MM.1S (cell line): ENCODE measurements around the gene F10.

Source experiments
- DNase-seq: peaks from one replicate; pipeline ENCODE4 v3.0.0-alpha.2; 2015
- H2AFZ ChIP-seq: fragments of 300-600 bp; sonication (generic); 2 replicates; pipeline ENCODE4 v1.6.0; 2016; ENCODE audit warnings: antibody characterized with exemption, low read length
- H3F3A ChIP-seq: fragments of 300-600 bp; sonication (generic); 2 replicates; pipeline ENCODE4 v1.6.1; 2016; ENCODE audit warnings: mild to moderate bottlenecking, antibody characterized with exemption, low read length, moderate library complexity, mixed read lengths; ENCODE audit not compliant: insufficient read depth
- H3K27ac ChIP-seq: fragments of 300-600 bp; sonication (generic); 2 replicates; pipeline ENCODE4 v1.5.1; 2016; ENCODE audit warnings: mild to moderate bottlenecking, low read length
- H3K27me3 ChIP-seq: fragments of 300-600 bp; sonication (generic); replicated peaks from 2 replicates; pipeline ENCODE4 v1.6.0; 2016; ENCODE audit warnings: low read length; ENCODE audit not compliant: insufficient read depth
- H3K36me3 ChIP-seq: fragments of 300-600 bp; sonication (generic); replicated peaks from 2 replicates; pipeline ENCODE4 v1.6.1; 2016; ENCODE audit warnings: mild to moderate bottlenecking, low read length, mixed read lengths; ENCODE audit not compliant: insufficient read depth
- H3K4me1 ChIP-seq: fragments of 300-600 bp; sonication (generic); 2 replicates; pipeline ENCODE4 v1.6.1; 2016; ENCODE audit warnings: low read length, mixed read lengths
- H3K4me2 ChIP-seq: fragments of 300-600 bp; sonication (generic); 2 replicates; pipeline ENCODE4 v1.6.0; 2016; ENCODE audit warnings: low read depth, low read length
- H3K4me3 ChIP-seq: fragments of 300-600 bp; sonication (generic); 2 replicates; pipeline ENCODE4 v1.5.1; 2016; ENCODE audit warnings: low read length, mixed read lengths
- H3K79me2 ChIP-seq: fragments of 300-600 bp; sonication (generic); 2 replicates; pipeline ENCODE4 v1.6.1; 2016; ENCODE audit warnings: mixed run types, low read length, mixed read lengths
- H3K9ac ChIP-seq: fragments of 300-600 bp; sonication (generic); 2 replicates; pipeline ENCODE4 v1.6.1; 2016; ENCODE audit warnings: low read length, mixed read lengths
- H3K9me2 ChIP-seq: fragments of 300-600 bp; sonication (generic); replicated peaks from 2 replicates; pipeline ENCODE4 v1.6.1; 2016; ENCODE audit warnings: mild to moderate bottlenecking, low read length, mixed read lengths; ENCODE audit not compliant: insufficient read depth
- H3K9me3 ChIP-seq: fragments of 300-600 bp; sonication (generic); replicated peaks from 2 replicates; pipeline ENCODE4 v1.6.1; 2016; ENCODE audit warnings: mild to moderate bottlenecking, low read length, mixed read lengths; ENCODE audit not compliant: insufficient read depth
- H4K20me1 ChIP-seq: fragments of 300-600 bp; sonication (generic); 2 replicates; pipeline ENCODE4 v1.6.1; 2016; ENCODE audit warnings: mild to moderate bottlenecking, low read length, moderate library complexity, mixed read lengths; ENCODE audit not compliant: insufficient read depth
- EZH2 ChIP-seq: fragments of 300-600 bp; sonication (generic); optimal IDR thresholded peaks from 2 replicates; pipeline ENCODE3; 2017; ENCODE audit warnings: low read depth, mild to moderate bottlenecking, antibody characterized with exemption, low read length, mixed read lengths
- EZH2phosphoT487 ChIP-seq: fragments of 300-600 bp; sonication (generic); IDR thresholded peaks from 2 replicates; pipeline ENCODE4 v1.6.1; 2018; ENCODE audit warnings: antibody characterized with exemption, low read length
- TF ChIP-seq, protein P1 (sequence below): fragments of 300-600 bp; sonication (generic); IDR thresholded peaks from 2 replicates; pipeline ENCODE4 v1.5.1; 2016; ENCODE audit warnings: antibody characterized with exemption, low read length, mixed read lengths

The F10 gene

DNA sequence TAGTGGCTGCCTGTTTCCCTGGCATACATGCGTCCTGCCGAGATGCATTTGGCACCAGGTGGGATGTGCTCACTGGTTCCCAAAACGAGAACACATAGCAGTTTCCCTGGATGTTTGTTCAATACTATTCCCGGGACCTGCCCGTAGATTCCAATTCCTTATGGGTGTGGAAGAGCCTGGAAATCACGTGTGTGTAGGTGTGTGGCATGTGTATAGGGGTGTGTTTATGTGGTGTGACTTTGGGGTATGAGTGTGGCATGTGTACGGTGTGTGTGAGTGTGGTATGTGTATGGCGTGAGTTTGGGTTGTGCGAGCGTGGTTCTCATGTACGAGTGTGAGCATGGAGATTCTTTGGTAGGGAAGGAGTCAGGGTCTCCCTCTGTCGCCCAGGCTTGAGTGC is 19.9 kb upstream of the F10 start:
- Histone ChIP-seq H2AFZ (no peak overlapping the region), H3K4me3 (no peak overlapping the region), H3K27ac (no peak overlapping the region), H3K27me3 (peaks cover 74% of the 10 kb centered on the region), H3K9me3 (no peaks in the 10 kb centered on the region), H3K4me2 (no peak overlapping the region), H4K20me1 (no peaks in the 10 kb centered on the region), H3K36me3 (no peaks in the 10 kb centered on the region), H3F3A (no peaks in the 10 kb centered on the region), H3K79me2 (no peaks in the 10 kb centered on the region), H3K9ac (no peak overlapping the region), H3K9me2 (no peaks in the 10 kb centered on the region), H3K4me1 (no peaks in the 10 kb centered on the region)
- TF ChIP-seq EZH2 (no peak), EZH2phosphoT487 (no peak)
- TF ChIP-seq, protein P1, sequence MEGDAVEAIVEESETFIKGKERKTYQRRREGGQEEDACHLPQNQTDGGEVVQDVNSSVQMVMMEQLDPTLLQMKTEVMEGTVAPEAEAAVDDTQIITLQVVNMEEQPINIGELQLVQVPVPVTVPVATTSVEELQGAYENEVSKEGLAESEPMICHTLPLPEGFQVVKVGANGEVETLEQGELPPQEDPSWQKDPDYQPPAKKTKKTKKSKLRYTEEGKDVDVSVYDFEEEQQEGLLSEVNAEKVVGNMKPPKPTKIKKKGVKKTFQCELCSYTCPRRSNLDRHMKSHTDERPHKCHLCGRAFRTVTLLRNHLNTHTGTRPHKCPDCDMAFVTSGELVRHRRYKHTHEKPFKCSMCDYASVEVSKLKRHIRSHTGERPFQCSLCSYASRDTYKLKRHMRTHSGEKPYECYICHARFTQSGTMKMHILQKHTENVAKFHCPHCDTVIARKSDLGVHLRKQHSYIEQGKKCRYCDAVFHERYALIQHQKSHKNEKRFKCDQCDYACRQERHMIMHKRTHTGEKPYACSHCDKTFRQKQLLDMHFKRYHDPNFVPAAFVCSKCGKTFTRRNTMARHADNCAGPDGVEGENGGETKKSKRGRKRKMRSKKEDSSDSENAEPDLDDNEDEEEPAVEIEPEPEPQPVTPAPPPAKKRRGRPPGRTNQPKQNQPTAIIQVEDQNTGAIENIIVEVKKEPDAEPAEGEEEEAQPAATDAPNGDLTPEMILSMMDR = no peak
- DNase-seq = no peak

DNA sequence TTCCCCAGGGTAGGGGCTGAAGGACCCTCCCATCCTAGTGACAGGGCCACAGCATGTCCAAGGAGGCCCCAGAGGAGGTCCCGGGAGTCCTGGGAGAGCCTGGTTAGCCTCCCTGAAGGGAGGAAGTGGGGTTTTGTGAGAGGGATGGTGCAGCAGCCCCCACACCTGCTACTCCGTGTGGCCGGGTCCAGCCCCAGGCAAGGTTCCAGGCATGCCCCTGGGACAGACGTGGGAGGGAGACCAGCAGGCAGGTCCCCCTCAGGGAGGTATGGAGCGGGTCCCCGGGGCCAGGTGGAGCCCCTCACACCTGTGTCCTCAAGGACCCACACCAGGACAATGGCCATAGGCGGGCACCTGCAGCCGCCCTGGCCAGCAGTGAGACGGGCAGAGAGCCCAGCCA is 19.0 kb upstream of the F10 start:
- no peak for DNase-seq
- no peak for TF ChIP-seq EZH2phosphoT487
- H3K4me2 ChIP-seq = no peak overlapping the region

DNA sequence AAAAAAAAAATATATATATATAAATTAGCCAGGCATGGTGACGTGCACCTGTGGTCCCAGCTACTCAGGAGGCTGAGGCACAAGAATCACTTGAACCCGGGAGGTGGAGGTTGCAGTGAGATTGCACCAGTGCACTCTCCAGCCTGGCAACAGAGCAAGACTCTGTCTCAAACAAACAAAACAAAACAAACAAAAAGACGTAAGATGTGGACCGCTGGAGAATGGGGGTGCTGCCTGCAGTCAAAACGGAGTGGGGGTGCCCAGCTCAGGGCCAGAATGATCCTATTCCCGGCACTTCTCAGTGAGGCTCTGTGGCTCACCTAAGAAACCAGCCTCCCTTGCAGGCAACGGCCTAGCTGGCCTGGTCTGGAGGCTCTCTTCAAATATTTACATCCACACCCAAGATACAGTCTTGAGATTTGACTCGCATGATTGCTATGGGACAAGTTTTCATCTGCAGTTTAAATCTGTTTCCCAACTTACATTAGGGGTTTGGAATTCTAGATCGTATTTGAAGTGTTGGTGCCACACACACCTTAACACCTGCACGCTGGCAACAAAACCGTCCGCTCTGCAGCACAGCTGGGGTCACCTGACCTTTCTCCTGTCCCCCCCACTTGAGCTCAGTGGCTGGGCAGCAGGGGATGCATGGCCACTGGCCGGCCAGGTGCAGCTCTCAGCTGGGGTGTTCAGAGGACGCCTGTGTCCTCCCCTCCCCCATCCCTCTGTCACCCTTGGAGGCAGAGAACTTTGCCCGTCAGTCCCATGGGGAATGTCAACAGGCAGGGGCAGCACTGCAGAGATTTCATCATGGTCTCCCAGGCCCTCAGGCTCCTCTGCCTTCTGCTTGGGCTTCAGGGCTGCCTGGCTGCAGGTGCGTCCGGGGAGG is 17.3 kb upstream of the F10 start, which contains the start of gene F7:
Gene F7 (plus strand): TSS at position 760 of the 889 bp plus-strand sequence. CDS start 51 bp downstream, at position 811.
- Histone ChIP-seq H3K9me2 (no peaks in the 10 kb centered on the region), H3K27ac (no peak within 1 kb of the TSS), H2AFZ (no peak within 1 kb of the TSS), H3K4me2 (no peak within 1 kb of the TSS), H3F3A (no peaks in the 10 kb centered on the region), H3K4me1 (no peaks in the 10 kb centered on the region), H3K9me3 (no peaks in the 10 kb centered on the region), H3K79me2 (no peaks in the 10 kb centered on the region), H3K27me3 (peaks cover 49% of the 10 kb centered on the region), H4K20me1 (no peaks in the 10 kb centered on the region), H3K4me3 (no peak within 1 kb of the TSS), H3K9ac (no peak within 1 kb of the TSS), H3K36me3 (no peaks in the 10 kb centered on the region)
- TF ChIP-seq, protein P1 = no peak
- TF ChIP-seq EZH2phosphoT487 (no peak), EZH2 (no peak)
- DNase-seq = no peak

More for the DNA sequence above, 19.0 kb upstream of the F10 start:
- Histone ChIP-seq H2AFZ (no peak overlapping the region), H3K36me3 (no peaks in the 10 kb centered on the region), H3K27me3 (peaks cover 65% of the 10 kb centered on the region), H3K27ac (no peak overlapping the region), H3K4me1 (no peaks in the 10 kb centered on the region), H3K9me2 (no peaks in the 10 kb centered on the region), H3K79me2 (no peaks in the 10 kb centered on the region), H3K4me3 (no peak overlapping the region), H3K9me3 (no peaks in the 10 kb centered on the region), H4K20me1 (no peaks in the 10 kb centered on the region), H3K9ac (no peak overlapping the region), H3F3A (no peaks in the 10 kb centered on the region)
